Parietal lobe (tissue), 2 donors: ENCODE results near the gene HLTF. TPM values are rescaled to one million over a fixed set of nuclear protein-coding genes. Genes with fewer than 3 reads are reported as not detected.

ENCODE experiments used
- small RNA-seq: library from RNA; depleted of rRNA; stranded (forward); fragments of <200 nt; gene quantifications from one replicate; pipeline ENCODE3, GENCODE V24; 2014; ENCODE audit warnings: low replicate concordance
- total RNA-seq: library from RNA; depleted of rRNA; stranded (reverse); fragments of >200 nt; gene quantifications from one replicate; pipeline ENCODE4 v1.2.3, GENCODE V29; 2014

The HLTF gene, protein sequence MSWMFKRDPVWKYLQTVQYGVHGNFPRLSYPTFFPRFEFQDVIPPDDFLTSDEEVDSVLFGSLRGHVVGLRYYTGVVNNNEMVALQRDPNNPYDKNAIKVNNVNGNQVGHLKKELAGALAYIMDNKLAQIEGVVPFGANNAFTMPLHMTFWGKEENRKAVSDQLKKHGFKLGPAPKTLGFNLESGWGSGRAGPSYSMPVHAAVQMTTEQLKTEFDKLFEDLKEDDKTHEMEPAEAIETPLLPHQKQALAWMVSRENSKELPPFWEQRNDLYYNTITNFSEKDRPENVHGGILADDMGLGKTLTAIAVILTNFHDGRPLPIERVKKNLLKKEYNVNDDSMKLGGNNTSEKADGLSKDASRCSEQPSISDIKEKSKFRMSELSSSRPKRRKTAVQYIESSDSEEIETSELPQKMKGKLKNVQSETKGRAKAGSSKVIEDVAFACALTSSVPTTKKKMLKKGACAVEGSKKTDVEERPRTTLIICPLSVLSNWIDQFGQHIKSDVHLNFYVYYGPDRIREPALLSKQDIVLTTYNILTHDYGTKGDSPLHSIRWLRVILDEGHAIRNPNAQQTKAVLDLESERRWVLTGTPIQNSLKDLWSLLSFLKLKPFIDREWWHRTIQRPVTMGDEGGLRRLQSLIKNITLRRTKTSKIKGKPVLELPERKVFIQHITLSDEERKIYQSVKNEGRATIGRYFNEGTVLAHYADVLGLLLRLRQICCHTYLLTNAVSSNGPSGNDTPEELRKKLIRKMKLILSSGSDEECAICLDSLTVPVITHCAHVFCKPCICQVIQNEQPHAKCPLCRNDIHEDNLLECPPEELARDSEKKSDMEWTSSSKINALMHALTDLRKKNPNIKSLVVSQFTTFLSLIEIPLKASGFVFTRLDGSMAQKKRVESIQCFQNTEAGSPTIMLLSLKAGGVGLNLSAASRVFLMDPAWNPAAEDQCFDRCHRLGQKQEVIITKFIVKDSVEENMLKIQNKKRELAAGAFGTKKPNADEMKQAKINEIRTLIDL
- total RNA-seq, result 134 TPM

DNA sequence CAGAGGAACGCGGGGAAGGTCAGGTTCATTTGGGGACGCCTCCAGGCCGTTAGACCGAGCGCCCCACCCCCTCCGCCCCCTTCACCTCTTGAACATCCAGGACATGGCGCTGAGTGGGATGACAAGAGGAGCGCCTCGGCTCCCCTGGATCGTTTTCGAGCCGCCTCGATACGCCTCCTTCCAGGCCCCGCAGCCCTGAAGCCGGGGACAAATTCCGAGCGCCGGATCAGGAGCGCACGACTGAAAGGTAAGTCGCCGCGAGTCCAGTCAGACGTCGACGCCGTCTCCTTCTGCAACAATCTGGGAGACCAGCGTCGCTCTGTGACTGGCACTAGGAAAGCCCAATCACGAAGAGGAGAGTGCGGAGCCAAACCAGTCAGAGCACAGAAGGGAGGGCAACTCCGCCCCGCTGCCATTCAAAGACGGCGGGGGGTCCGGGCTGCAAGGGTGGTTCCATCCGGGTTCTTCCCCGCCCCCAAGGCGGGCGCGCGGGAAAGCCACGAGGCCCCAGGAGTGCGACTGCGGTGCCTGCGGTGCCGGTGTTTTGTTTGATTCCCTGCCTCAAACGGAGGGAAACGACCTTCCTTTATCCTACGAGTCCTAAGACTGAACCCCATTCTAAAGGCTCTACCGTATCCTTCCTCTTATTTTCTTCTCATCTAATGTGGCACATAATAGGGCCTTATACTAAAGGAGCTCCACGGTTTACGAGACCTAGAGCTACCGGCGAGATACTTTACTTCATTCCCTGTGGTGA, at the start of gene HLTF:
Gene HLTF, minus strand, starts transcription at position 302 of the 757 bp plus-strand sequence. Its CDS starts 197 bp downstream, at position 105.

DNA sequence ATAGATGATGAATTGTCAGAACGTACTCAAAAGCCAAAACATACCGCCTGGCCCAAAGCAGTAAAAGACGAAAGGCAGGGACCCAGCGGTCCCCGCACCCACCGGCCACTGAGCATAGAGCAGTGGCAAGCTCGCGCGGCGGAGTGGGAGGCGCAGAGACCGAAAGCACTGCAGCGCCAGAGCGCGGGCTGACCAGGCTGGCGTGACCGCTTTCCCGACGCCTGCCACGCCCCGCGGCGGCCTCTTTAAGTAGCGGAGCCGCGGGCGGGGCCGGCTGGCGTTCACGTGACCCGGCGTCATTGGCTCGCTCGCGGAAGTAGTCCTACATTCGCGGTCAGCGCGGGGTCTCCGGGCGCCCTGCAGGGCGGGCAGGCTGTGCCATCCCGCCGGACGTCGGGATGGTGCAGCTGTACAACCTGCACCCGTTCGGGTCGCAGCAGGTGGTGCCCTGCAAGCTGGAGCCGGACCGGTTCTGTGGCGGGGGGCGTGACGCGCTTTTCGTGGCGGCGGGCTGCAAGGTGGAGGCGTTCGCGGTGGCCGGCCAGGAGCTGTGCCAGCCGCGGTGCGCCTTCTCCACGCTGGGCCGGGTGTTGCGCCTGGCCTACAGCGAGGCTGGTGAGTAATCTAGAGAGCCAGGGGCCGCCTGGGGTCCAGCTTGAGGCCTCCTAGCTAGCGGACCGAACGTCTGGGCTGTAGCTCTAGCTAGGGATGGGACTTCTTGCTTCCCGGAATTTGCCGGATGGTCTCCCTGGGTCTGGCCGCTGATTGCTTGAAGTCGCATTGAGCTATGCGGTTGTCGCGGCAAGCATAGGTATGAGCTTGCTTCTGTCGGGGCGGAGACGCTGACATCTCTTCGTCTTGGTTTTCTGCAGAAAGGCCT, 43.2 kb upstream of the HLTF start, which contains the start of gene HPS3:
Gene HPS3, plus strand, starts transcription at position 313 of the 880 bp plus-strand sequence. Its CDS starts 86 bp downstream, at position 399.

DNA sequence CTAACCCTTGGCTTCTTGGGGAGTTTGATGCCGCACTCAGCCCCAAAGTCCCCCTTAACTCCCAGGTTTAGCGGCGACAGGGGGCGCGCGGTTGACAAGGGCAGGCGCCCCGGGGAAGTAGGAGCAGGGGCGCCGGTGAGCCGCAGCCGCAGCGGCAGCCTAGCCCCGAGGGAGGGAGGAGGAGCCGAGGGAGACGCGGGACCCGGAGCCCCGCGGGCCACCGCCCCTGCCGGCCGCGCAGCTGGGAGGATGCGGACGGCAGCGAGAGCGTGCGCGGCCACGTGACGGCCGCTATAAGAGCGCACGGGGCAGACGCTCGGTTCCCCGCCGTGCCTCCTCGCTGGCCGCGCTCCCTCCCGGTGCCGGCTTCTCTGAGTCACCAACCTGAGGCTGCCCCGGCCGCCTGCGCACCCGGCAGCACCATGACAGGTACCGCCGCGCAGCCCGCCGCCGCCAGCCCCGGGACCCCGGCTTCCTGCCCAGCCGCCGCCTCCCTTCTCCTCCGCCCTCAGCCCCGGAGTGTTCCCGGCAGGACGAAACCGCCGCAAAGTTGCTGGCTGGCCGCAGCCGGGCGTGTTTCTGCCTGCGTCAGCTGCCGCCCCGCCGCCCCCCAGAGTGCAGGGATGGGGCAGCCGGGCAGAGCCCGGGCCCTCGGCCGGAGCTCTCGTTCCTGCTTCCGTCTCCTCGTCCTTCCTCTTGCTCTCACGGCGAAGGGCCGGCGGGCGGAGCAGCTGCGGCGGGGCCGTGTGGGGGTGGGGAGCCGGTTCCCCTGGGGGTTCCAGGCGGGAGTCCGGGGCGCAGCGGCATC, 94.9 kb downstream of the HLTF start, which contains the start of gene GYG1:
Gene GYG1, plus strand, starts transcription at position 322 of the 808 bp plus-strand sequence. Its CDS starts 101 bp downstream, at position 423.

Small RNA genes within 50 kb of the gene (small RNA-seq; reads per million reads assigned to genes)
- gene RF00019, result not detected

Other genes starting within 250 kb of the HLTF start
- gene CPA3, start 221.2 kb downstream of the HLTF start, total RNA-seq, result not detected
- 5.6 TPM for gene GYG1, start 95.0 kb downstream of the HLTF start, total RNA-seq
- 35.4 TPM for gene HPS3, start 43.1 kb upstream of the HLTF start, total RNA-seq
- gene CP, start 135.3 kb upstream of the HLTF start, total RNA-seq, result 0.94 TPM
- 3.8 TPM for gene TM4SF18, start 247.1 kb upstream of the HLTF start, total RNA-seq